ENCODE results near the gene CCT5. TPM values are rescaled to one million over a fixed set of nuclear protein-coding genes. Genes with fewer than 3 reads are reported as not detected.

CCT5 gene
- total RNA-seq, 1 experiment from 2014 or later = 532 TPM

- Histone ChIP-seq H3K9ac (ENCODE audit: extremely low read depth, insufficient read length, low read length) (no peak overlapping the region), H2BK20ac (ENCODE audit: low read depth, low read length, poor library complexity, severe bottlenecking) (no peak overlapping the region), H3K27me3 (ENCODE audit: insufficient read depth, low read length) (no peaks in the 10 kb centered on the region), H3T11ph (ENCODE audit: low read length) (no peak overlapping the region), H4K5ac (ENCODE audit: insufficient read length, low read depth, low read length) (no peak overlapping the region), H3K56ac (ENCODE audit: insufficient read length, low read depth, low read length) (no peak overlapping the region), H3K18ac (ENCODE audit: insufficient read length, low read depth, low read length) (no peak overlapping the region), H2BK5ac (ENCODE audit: insufficient read length, low read length) (no peak overlapping the region), H3K23ac (ENCODE audit: insufficient read length, low read depth, low read length) (no peak overlapping the region), H3K9me3 (ENCODE audit: control insufficient read depth, low read depth, low read length) (no peaks in the 10 kb centered on the region), H3K4me1 (ENCODE audit: insufficient read depth, low read length) (no peaks in the 10 kb centered on the region), H4K20me1 (ENCODE audit: control insufficient read depth, insufficient read depth, insufficient read length) (no peaks in the 10 kb centered on the region), H2BK12ac (ENCODE audit: insufficient read length, low read depth, low read length) (no peak overlapping the region), H4K91ac (ENCODE audit: insufficient read length, low read depth, low read length) (no peak overlapping the region), H3K4me2 (ENCODE audit: insufficient read depth, insufficient read length, low read length) (no peak overlapping the region), H2BK120ac (ENCODE audit: low read depth, low read length, poor library complexity, severe bottlenecking) (no peak overlapping the region), H3K23me2 (ENCODE audit: insufficient read length, low read depth, low read length, poor library complexity, severe bottlenecking) (no peaks in the 10 kb centered on the region), H2AK5ac (ENCODE audit: insufficient read length, low read length) (no peak overlapping the region), H2BK15ac (ENCODE audit: low read depth, low read length) (no peak overlapping the region), H4K8ac (replicated peaks; ENCODE audit: insufficient read length, low read depth, low read length) (no peak overlapping the region), H3K79me1 (ENCODE audit: insufficient read depth, low read depth, low read length, poor library complexity, severe bottlenecking) (no peaks in the 10 kb centered on the region), H3K4ac (ENCODE audit: low read depth, low read length) (no peak overlapping the region), H3K27ac (ENCODE audit: insufficient read length, low read depth, low read length) (no peak overlapping the region), H3K79me2 (ENCODE audit: insufficient read depth, low read length) (no peaks in the 10 kb centered on the region), H2AFZ (ENCODE audit: low read length) (no peak overlapping the region), H3K14ac (ENCODE audit: insufficient read depth, low read length) (no peak overlapping the region)
- Mint-ChIP-seq H3K27me3 (ENCODE audit: low read depth) (no peaks in the 10 kb centered on the region), H3K36me3 (ENCODE audit: insufficient read depth in 1 of 3, low read depth in 3 of 3) (peaks cover 30 to 36% (median 34%) of the 10 kb centered on the region in 3 experiments), H3K27ac (no peak overlapping the region), H3K4me1 (peaks cover 0 to 3% of the 10 kb centered on the region in 2 experiments; a peak in 2 of 4 replicates), H3K9me3 (peaks cover 18 to 22% of the 10 kb centered on the region in 2 experiments), H3K4me3 (no peak overlapping the region)
- no CpG with 5 or more reads among the region's 2 CpGs for WGBS (ENCODE audit: extremely low coverage, insufficient read length, low lambda C conversion rate)
- no peak for DNase-seq
- no peak; the same call in 2 of the 3 replicates for TF ChIP-seq CTCF (conservative IDR thresholded peaks at IDR 0.05)
Measured at GRCh38 chr5:10222326-10222725, 27.8 kb upstream of the CCT5 start.

All from H9 (cell line).